Pons (tissue), 1 donor: ENCODE data around the gene ATP5PO.

Experiments
- DNase-seq: peaks from one replicate; pipeline ENCODE4 v3.0.0-alpha.2; 2016; ENCODE audit warnings: low spot score

ATP5PO gene

DNA sequence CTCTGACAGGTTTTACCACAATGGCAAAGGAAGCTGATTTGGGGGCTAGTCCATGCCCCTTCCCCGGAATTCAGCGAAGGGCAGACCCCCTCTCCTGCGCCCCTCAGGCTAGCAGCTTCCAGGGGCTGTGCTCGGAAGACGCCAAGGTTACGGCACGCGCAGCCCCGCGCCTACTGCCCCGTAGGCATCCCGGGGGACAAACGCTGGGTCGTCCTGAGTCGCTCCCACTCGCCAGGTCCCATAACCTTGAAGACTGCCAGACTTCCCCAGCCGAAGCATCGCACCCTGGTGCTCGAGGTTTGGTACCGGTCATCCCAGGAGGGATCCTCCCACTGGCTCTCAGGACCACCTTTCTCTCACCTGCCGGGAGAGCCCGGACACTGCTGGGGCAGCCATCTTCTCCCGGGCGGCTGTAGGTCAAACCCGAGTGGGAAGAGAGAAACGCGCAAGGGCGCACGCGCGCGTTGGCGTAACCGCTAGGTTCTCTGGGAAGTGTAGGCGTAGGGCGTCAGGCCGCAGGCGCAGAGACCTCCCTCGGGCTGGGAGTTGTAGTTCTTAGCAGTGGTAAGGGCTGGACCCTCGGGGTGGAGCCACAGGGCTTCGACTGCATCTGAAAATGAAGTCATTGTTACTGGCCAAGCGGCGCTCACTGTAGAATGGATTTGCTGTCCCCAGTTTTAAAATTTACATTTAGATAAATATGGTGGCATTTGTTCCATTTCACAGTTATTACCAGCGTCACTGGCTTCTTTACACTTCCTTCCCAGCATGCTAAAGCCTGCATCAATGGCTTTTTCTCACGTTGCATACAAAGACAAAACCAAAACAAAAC, at the start of gene ATP5PO:
ATP5PO (minus strand) TSS at position 437 of the 832 bp plus-strand sequence; CDS start at position 396, 41 bp downstream.
- DNase-seq: peak; percentile 98

DNA sequence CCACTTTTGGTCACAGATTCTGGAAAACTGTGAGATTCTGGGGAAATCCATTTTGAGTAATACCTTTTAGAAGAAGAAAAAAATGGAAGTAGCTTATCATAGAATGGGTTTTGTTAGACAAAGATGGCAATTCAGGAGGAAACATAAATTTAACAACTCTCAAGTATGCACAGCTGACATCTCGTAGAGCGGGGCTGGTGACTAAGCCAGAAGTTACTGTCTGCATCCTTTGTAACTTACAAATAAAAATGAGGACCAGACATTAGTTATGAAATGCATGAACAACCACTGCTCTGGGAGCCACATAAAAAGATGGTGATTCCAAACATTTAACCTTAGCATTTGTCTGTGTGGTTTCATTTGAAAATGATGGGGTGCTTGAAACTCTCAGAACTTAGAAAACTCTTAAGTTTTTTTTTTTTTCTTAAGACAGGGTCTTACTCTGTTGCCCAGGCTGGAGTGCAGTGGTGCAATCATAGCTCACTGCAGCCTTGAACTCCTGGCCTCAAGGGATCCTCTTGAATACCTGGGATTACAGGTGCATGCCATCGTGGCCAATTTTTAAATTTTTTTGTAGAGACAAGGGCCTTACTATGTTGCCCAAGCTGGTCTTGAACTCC, 49.2 kb upstream of the ATP5PO start:
- DNase-seq: no peak

GRCh38 chr21:33963848-33964555, 48.4 kb upstream of the ATP5PO start:
- DNase-seq: no peak

- DNase-seq: no peak
These were observed 46.7 kb upstream of the ATP5PO start for GRCh38 chr21:33962290-33962689.

DNA sequence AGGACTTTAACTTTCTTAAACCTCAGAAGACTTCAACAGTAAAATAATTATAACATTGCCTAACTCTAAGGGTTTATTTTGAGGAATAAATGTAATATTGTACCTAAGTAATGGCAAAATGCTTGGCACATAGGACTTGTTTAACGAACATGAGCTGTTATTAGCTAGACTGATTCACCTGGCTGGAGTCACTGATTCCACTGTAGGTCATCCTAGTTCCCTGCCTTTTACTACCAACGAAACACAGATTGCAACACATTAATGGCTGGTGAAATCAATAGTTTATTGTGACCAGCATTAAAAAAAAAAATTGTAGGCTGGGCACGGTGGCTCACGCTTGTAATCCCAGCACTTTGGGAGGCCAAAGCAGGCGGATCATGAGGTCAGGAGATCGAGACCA, 45.5 kb upstream of the ATP5PO start:
- no peak for DNase-seq

DNA sequence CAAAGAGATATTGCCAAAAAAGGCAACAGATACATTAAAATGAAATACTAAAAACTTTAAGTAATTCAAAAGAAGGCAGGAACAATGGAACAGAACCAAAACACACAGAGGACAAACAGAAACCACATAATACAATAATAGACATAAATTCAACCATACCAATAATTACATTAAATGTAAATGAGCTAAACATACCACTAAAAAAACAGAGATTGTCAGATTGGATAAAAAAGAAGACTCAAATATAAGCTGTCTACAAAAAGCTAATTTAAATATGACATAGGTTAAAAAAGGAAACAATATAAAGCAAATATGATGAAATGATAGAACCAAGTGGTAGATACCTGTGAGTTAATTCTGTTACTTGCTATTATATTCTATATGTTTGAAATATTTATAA, 44.1 kb upstream of the ATP5PO start:
- no peak for DNase-seq

DNA sequence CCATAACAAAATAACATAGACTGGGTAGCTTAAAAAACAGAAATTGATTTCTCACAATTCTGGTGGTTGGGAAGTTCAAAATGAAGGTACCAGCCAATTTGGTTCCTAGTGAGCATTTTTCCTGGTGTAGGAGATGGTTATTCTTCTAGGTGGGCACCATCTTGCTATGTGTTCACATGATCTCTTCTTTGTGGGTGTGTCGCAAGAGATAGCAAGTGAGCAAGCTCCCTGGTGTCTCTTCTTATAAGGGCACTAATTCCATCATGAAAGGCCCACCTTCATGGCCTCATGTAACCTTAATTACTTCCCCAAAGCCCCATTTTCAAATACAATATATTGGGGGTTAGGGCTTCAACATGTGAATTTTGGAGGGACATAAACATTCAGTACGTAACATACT, 38.8 kb upstream of the ATP5PO start:
- DNase-seq: no peak

DNA sequence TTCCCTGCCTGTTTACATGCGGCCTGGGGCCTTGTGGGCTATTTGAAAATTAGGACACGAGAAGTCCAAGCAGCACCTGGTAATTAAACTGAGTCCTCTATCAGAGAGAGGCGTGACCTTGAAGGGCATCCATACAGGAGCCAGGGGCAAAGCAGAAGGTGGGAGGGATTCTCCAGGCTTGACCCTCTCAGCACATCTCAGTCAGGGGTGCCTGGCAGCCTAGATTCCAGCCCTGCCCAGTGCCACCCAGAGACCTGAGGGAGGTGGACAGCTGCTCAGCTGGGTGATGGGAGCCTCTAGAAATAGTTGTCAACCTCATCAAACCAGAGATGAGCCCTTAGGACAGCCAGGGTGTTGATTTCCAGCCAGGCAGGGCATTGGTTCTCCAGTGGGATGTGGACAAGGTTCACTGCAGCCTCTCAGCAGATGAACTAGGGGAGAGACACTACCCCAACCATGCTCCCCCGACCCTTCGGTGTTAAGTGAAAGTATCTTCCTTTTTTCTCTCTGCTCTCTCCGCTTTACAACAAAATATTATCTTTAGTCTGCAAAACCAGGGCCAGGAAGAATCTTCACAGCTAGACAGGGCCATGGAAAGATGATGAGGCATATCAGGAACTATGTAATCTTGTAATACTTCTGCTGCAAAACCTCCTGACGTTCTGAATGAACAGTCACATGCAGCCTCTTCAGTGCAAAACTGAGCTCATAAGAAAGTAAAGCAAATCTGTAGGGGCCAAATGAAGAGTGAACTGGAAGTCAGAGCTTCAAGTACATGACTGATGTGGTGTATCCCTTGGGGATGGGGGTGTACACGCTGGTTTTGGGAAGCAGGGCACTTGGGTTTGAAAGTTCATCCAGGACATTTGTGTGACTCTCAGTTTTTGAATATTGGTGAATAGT, 35.9 kb upstream of the ATP5PO start:
- DNase-seq: no peak

DNA sequence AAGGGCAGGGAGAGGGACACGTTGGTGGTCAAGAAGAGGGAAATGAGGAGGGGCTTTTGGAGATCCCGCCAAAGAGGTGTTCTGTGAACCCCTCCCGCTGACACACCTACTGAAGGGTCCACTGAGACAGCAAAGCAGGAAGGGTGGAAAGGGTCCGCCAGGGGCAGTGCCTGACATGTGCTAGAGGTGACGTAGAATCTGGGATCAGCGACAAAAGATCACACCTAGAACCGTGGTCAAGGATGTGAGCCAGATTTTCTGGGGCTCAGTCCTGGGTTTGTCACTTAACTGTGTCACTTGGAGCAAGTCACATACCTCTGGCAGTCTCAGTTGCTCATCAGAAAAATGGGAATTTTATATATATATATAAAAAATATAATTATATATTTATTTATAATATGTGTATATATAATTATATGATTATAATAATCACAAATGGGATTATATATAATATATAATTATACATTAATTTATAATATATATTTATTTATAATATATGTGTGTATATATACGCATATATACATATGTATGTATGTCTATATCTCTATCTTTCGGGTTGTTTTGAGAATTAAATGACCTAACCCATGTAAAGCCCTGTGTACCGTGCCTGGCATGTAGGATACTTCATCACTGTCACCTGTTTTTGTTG, 35.0 kb upstream of the ATP5PO start:
- DNase-seq: no peak

GRCh38 chr21:33949516-33950430, 34.2 kb upstream of the ATP5PO start:
- no peak for DNase-seq

DNA sequence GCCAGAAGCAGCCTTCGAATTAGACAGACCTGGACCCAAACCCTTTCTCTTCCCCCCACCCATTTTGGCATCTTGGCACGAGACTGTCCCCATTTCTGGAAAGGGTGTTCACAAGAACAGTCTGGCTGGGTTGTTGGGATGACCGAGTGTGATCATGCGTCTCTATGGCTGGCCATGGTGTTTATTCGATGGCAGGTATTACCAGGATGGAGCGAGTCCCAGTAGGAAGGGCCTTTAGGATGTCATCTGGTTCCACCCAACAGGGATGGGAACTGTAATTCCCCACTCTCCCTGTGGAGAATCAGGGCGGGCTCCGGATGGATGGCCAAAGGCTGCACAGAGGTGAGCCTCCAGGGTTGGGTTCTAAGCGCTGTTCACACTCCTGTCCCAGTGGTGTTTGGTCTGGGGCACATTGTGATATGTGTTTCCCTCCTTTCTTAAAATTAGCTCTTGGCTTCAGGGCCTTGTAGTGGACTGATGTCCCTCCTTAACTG, 33.4 kb upstream of the ATP5PO start:
- no peak for DNase-seq

- DNase-seq: peak; percentile 63
These were observed 32.7 kb upstream of the ATP5PO start for GRCh38 chr21:33948096-33948950.

DNA sequence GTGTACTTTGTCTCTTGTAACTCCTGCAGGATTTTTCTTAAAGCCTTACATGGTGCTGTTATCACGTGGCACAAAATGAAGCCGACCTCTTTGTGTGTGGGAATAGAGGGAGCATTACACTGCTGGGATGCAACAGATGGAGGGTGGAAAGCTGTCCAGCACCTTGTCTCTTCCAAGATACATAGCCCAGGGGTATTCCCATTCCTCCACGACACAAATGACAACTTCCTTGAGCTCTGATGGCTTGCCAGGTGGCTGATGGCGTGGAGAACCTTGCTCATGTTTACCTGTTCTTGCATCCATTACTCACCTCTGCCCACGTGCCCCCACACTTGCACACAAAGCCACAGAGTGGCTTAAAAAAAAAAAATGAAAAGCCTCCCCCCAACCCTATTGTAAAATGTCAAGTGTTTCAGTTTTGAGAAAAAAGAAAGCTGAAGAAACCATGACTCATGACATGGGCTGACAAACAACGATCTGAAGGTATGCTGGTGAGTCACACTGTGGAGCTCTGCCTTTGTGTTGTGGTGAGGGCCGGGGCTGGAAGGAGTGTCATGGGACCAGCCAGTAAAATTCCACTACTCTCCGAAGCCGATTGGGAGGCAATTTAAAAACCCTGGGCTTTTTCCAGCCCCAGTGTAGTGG, 32.0 kb upstream of the ATP5PO start:
- peak; percentile 69 for DNase-seq

DNA sequence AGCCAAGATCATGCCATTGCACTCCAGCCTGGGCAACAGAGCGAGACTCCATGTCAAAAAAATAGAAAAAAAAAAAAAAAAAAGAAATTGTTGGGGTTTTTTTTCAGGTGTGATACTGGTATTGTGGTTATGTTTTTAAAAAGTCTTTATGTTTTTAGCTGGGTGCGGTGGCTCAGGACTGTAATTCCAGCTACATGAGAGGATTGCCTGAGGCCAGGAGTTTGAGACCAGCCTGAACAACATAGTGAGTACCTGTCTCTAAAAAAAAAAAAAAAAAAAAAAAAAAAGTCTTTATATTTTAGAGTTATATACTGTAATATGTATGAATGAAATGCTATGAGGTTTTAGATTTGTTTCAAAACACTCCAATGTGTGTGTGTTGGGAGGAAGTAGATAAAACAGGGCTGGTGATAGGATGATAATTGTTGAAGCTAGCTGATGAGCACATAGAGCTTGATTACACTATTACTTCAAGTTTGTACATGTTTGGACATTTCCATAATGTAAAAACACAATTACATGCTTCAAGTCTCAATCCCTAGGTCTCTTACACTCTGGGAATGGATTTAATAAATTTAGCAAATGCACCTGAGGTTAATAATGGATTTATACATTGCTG, 30.2 kb upstream of the ATP5PO start:
- no peak for DNase-seq

- DNase-seq: no peak
These were observed 28.7 kb upstream of the ATP5PO start for GRCh38 chr21:33944185-33944763.

DNA sequence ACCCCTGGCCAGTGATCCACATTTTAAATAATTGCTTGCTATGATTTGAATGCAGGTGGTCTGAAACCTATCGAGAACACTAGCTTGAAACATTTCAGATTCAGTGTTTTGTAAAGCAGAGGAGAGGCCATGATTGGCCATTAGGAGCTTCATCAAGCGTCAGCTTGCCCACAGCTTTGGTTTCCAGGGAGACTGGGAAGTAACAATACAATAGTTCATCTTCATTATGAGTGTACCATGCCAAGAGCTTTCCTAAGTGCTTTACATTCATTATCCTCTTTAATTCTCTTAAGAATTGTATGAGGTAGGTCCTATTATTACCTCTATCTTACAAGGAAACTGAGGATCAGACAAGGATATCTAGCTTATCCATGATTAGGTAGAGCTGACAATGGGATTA, 27.7 kb upstream of the ATP5PO start:
- DNase-seq: no peak

DNA sequence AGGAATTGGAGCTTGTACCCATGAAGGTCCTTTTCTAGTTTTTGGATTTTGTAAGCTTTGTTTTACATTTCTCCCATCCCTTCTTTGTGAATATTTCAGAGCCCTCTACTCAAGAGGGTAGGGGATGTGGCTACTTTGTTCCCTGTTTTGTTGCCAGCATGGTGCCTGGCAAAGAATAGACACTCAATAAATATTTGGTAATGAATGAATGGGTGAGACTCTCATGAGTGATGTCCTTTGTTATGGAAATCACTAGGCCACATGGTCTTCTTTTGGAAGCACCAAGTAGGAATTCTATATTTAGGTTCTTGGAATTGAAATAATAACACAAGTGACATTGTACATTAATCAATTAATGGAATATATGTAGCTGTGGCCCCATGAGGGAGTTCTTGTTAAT, 26.8 kb upstream of the ATP5PO start:
- DNase-seq: no peak

GRCh38 chr21:33940881-33941245, 25.3 kb upstream of the ATP5PO start:
- no peak for DNase-seq
